ENCODE measurements around the gene DOK3.

DNA sequence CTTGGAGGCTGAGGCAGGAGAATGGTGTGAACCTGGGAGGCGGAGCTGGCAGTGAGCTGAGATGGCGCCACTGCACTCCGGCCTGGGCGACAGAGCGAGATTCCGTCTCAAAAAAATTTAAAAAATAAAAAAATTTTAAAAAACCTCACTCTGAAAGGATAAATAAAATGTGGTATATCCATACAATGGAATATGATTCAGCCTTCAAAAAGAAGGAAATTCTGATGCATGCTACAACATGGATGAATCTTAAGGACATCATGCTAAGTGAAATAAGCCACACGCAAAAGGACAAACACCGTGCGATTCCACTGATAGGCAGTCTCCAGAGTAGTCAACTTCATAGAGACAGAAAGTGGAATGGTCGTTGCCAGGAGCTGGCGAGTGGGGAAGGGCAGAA, 44.6 kb downstream of the DOK3 start:
- TF ChIP-seq, protein P1, sequence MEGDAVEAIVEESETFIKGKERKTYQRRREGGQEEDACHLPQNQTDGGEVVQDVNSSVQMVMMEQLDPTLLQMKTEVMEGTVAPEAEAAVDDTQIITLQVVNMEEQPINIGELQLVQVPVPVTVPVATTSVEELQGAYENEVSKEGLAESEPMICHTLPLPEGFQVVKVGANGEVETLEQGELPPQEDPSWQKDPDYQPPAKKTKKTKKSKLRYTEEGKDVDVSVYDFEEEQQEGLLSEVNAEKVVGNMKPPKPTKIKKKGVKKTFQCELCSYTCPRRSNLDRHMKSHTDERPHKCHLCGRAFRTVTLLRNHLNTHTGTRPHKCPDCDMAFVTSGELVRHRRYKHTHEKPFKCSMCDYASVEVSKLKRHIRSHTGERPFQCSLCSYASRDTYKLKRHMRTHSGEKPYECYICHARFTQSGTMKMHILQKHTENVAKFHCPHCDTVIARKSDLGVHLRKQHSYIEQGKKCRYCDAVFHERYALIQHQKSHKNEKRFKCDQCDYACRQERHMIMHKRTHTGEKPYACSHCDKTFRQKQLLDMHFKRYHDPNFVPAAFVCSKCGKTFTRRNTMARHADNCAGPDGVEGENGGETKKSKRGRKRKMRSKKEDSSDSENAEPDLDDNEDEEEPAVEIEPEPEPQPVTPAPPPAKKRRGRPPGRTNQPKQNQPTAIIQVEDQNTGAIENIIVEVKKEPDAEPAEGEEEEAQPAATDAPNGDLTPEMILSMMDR (IDR thresholded peaks at IDR 0.05; ENCODE audit: low read length), result no peak
- TF ChIP-seq EZH2 (IDR thresholded peaks at IDR 0.05; ENCODE audit: borderline replicate concordance, low read length), result no peak

Data from OCI-LY1 (cell line).